ENCODE results near the gene NTM. TPM values are rescaled to one million over a fixed set of nuclear protein-coding genes. Genes with fewer than 3 reads are reported as not detected.

The NTM gene
- total RNA-seq, 1 donor from 2014 or later = not detected

DNA sequence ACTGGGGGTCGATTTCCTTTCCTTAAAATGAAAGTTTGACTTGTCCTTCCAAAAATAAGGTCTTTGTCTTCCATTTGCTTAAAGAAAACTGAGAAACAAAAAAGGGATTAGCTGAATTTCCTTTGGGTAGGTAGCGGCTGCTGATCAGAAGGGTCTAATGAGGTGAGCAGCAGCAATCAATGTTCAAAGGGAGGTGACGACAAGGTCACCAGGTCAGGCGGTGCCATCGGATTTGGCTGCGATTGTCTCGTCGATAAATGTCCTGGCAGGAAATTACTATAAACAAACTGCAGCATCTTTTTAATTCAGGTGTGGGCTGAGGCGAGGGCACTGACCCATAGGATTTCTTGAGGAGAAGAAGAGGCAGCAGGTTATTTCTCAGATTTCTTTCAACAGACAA lies 480.1 kb downstream of the NTM start:
- Mint-ChIP-seq H3K27me3 (peaks cover 2% of the 10 kb centered on the region), H3K36me3 (ENCODE audit: low read depth) (no peaks in the 10 kb centered on the region), H3K4me3 (no peak overlapping the region), H3K27ac (no peak overlapping the region), H3K4me1 (no peaks in the 10 kb centered on the region), H3K9me3 (peaks cover 3% of the 10 kb centered on the region)
- intact Hi-C loops (cut with micrococcal nuclease) = no loop called here
- ATAC-seq (ENCODE audit: low read depth) (no peak), DNase-seq (no peak)
- POLR2A ChIA-PET = no interaction called here
- CTCF ChIA-PET = no interaction called here
- no peak for TF ChIP-seq CTCF (IDR thresholded peaks at IDR 0.05)

- intact Hi-C loops (cut with micrococcal nuclease) = no loop called here
- no peak overlapping the region for H3K27ac Mint-ChIP-seq
- ATAC-seq (ENCODE audit: low read depth) (no peak), DNase-seq (no peak)
- no peak overlapping the region for H3K4me3 Mint-ChIP-seq
- no peaks in the 10 kb centered on the region for H3K36me3 Mint-ChIP-seq (ENCODE audit: low read depth)
- TF ChIP-seq CTCF (IDR thresholded peaks at IDR 0.05) = no peak
- ChIA-PET CTCF (no interaction called here), POLR2A (no interaction called here)
- no peaks in the 10 kb centered on the region for H3K4me1 Mint-ChIP-seq
- H3K9me3 Mint-ChIP-seq = peaks cover 3% of the 10 kb centered on the region
- H3K27me3 Mint-ChIP-seq = no peaks in the 10 kb centered on the region
These were observed 481.7 kb downstream of the NTM start for GRCh38 chr11:131851964-131852755.

DNA sequence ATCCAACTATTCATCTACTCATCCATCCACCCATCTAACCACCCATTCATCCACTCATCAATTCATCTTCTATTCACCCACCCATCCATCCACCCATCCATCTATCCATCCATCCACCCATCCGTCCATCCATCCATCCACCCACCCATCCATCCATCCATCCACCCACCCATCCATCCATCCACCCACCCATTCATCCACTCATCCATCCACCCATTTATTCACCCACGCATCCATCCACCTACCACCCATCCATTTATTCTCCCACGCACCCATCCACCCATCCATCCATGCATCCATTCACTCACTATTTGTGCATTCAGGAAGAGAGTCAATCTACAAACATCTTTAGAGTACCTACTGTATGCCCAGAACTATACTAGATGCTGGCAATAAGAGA lies 482.3 kb downstream of the NTM start:
- intact Hi-C loops (cut with micrococcal nuclease) = no loop called here
- Mint-ChIP-seq H3K9me3 (peaks cover 3% of the 10 kb centered on the region), H3K4me3 (no peak overlapping the region), H3K36me3 (ENCODE audit: low read depth) (no peaks in the 10 kb centered on the region), H3K27ac (no peak overlapping the region), H3K4me1 (no peaks in the 10 kb centered on the region), H3K27me3 (no peaks in the 10 kb centered on the region)
- TF ChIP-seq CTCF (IDR thresholded peaks at IDR 0.05) = no peak
- ATAC-seq (ENCODE audit: low read depth) (no peak), DNase-seq (no peak)
- CTCF ChIA-PET = no interaction called here
- POLR2A ChIA-PET = no interaction called here

DNA sequence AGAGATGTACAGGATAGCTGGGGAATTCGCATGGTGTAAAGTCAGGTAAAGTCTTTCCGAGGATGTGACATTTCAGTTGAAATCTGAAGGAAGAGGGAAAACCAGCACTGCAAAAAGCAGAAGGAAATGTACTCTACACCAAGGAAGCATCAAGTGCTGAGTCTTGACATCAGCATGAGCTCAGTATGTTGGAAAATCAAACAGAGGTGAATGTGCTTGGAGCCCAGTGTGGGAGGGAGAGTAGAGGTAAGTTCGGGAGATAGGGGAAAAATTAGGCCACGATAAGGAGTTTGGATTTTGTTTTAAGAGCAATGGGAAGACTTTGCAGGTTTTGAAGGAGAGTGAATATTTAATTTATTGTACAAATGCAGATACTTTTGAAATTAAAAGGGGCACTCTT lies 484.0 kb downstream of the NTM start:
- H3K27me3 Mint-ChIP-seq = no peaks in the 10 kb centered on the region
- H3K4me1 Mint-ChIP-seq = no peaks in the 10 kb centered on the region
- no peak overlapping the region for H3K27ac Mint-ChIP-seq
- no peaks in the 10 kb centered on the region for H3K36me3 Mint-ChIP-seq (ENCODE audit: low read depth)
- no peak overlapping the region for H3K4me3 Mint-ChIP-seq
- intact Hi-C loops (cut with micrococcal nuclease) = no loop called here
- no peak for TF ChIP-seq CTCF (IDR thresholded peaks at IDR 0.05)
- no peak for ATAC-seq (ENCODE audit: low read depth)
- DNase-seq = no peak
- ChIA-PET CTCF (no interaction called here), POLR2A (no interaction called here)
- peaks cover 3% of the 10 kb centered on the region for H3K9me3 Mint-ChIP-seq

GRCh38 chr11:131855320-131855719 lies 484.9 kb downstream of the NTM start:
- ChIA-PET CTCF (no interaction called here), POLR2A (no interaction called here)
- H3K27ac Mint-ChIP-seq = no peak overlapping the region
- DNase-seq (no peak), ATAC-seq (ENCODE audit: low read depth) (no peak)
- TF ChIP-seq CTCF (IDR thresholded peaks at IDR 0.05) = no peak
- no peaks in the 10 kb centered on the region for H3K4me1 Mint-ChIP-seq
- H3K27me3 Mint-ChIP-seq = no peaks in the 10 kb centered on the region
- intact Hi-C loops (cut with micrococcal nuclease) = no loop called here
- H3K36me3 Mint-ChIP-seq (ENCODE audit: low read depth) = no peaks in the 10 kb centered on the region
- no peak overlapping the region for H3K4me3 Mint-ChIP-seq
- H3K9me3 Mint-ChIP-seq = peaks cover 3% of the 10 kb centered on the region
